ENCODE results near the gene ACOD1.

ACOD1 gene

GRCh38 chr13:76921516-76921915, 26.8 kb upstream of the ACOD1 start:
- TF ChIP-seq CTCF (conservative IDR thresholded peaks at IDR 0.05; ENCODE audit: low read depth, low read length) = no peak
- no peak overlapping the region for H3K4me3 ChIP-seq (ENCODE audit: low read depth, low read length)

GRCh38 chr13:76925115-76925514, 23.2 kb upstream of the ACOD1 start:
- no peak overlapping the region for H3K4me3 ChIP-seq (ENCODE audit: low read depth, low read length)
- DNase-seq (ENCODE audit: low read depth) = no peak
- no peak for TF ChIP-seq CTCF (conservative IDR thresholded peaks at IDR 0.05; ENCODE audit: low read depth, low read length)

More at GRCh38 chr13:76921516-76921915, 26.8 kb upstream of the ACOD1 start:
- DNase-seq (ENCODE audit: low read depth) = no peak

GRCh38 chr13:76927955-76928354, 20.4 kb upstream of the ACOD1 start:
- DNase-seq (ENCODE audit: low read depth) = no peak
- H3K4me3 ChIP-seq (ENCODE audit: low read depth, low read length) = no peak overlapping the region
- no peak for TF ChIP-seq CTCF (conservative IDR thresholded peaks at IDR 0.05; ENCODE audit: low read depth, low read length)

GRCh38 chr13:76928456-76928855, 19.9 kb upstream of the ACOD1 start:
- no peak overlapping the region for H3K4me3 ChIP-seq (ENCODE audit: low read depth, low read length)
- no peak for DNase-seq (ENCODE audit: low read depth)
- TF ChIP-seq CTCF (conservative IDR thresholded peaks at IDR 0.05; ENCODE audit: low read depth, low read length) = no peak

- TF ChIP-seq CTCF (conservative IDR thresholded peaks at IDR 0.05; ENCODE audit: low read depth, low read length) = no peak
- no peak for DNase-seq (ENCODE audit: low read depth)
- no peak overlapping the region for H3K4me3 ChIP-seq (ENCODE audit: low read depth, low read length)
These were observed 19.0 kb upstream of the ACOD1 start for GRCh38 chr13:76929320-76929719.

- no peak for DNase-seq (ENCODE audit: low read depth)
- no peak overlapping the region for H3K4me3 ChIP-seq (ENCODE audit: low read depth, low read length)
- no peak for TF ChIP-seq CTCF (conservative IDR thresholded peaks at IDR 0.05; ENCODE audit: low read depth, low read length)
These were observed 18.4 kb upstream of the ACOD1 start for GRCh38 chr13:76929851-76930374.

- H3K4me3 ChIP-seq (ENCODE audit: low read depth, low read length) = no peak overlapping the region
- DNase-seq (ENCODE audit: low read depth) = no peak
- TF ChIP-seq CTCF (conservative IDR thresholded peaks at IDR 0.05; ENCODE audit: low read depth, low read length) = no peak
These were observed 16.2 kb upstream of the ACOD1 start for GRCh38 chr13:76932076-76932475.
